ENCODE data around the gene PKNOX2.

Gene PKNOX2

DNA sequence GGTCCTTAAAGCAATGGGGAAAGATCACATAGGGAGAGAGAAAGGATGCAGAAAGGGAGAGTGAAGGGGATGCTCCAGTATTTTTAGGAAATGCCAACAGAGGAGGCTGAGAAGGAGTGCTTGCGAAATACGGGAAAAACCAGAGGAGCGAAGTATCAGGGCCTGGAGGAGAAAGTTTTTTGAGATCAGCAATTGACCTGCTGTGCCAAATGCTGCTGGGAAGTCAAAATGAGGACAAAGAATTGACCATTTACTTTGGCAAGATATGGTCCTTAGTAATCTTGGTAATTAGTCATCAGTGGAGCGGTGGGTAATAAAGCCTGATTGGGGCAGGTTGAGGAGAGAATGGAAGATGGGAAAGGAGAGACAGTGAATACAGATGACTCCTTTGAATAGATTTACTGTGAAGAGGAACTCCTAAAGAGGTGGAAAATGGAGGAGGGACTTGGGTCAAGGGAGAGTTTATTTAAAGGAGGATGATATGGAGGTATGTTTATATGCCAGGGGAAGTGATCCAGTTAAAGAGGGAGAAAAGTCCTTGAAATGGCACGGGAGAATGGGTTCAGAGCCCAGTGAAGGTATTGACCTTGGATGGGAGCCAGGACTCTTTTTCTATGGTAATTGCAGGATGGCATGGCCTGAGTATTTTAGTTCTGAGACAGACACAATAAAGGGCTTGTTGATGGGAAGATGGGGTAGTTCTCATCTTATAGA, 111.5 kb downstream of the PKNOX2 start:
- TF ChIP-seq, protein P1, sequence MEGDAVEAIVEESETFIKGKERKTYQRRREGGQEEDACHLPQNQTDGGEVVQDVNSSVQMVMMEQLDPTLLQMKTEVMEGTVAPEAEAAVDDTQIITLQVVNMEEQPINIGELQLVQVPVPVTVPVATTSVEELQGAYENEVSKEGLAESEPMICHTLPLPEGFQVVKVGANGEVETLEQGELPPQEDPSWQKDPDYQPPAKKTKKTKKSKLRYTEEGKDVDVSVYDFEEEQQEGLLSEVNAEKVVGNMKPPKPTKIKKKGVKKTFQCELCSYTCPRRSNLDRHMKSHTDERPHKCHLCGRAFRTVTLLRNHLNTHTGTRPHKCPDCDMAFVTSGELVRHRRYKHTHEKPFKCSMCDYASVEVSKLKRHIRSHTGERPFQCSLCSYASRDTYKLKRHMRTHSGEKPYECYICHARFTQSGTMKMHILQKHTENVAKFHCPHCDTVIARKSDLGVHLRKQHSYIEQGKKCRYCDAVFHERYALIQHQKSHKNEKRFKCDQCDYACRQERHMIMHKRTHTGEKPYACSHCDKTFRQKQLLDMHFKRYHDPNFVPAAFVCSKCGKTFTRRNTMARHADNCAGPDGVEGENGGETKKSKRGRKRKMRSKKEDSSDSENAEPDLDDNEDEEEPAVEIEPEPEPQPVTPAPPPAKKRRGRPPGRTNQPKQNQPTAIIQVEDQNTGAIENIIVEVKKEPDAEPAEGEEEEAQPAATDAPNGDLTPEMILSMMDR (conservative IDR thresholded peaks at IDR 0.05), result no peak
- TF ChIP-seq ZFX (IDR thresholded peaks at IDR 0.05), result no peak
- H3K27ac ChIP-seq, result no peak overlapping the region; the same call in 1 of the 2 replicates

DNA sequence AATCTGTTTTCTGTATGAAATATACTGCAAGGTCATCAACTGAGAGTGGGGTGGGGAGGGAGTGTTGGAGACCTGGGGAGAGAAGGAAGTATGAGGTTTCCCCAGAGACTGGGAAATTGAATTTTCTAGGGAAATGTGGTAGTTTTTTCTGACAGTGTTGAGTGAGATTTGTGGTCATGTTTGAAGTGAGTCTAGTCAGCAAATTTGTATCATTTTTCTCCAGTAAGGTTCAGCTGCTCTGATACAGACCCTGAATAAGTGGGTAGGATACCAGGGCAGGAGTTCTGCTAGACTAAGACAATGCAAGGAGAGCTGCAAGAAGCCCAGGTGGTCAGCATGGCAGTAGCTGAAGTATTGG, 112.0 kb downstream of the PKNOX2 start:
- no peak overlapping the region for H3K27ac ChIP-seq
- TF ChIP-seq, protein P1 (conservative IDR thresholded peaks at IDR 0.05), result no peak
- TF ChIP-seq ZFX (IDR thresholded peaks at IDR 0.05), result no peak

DNA sequence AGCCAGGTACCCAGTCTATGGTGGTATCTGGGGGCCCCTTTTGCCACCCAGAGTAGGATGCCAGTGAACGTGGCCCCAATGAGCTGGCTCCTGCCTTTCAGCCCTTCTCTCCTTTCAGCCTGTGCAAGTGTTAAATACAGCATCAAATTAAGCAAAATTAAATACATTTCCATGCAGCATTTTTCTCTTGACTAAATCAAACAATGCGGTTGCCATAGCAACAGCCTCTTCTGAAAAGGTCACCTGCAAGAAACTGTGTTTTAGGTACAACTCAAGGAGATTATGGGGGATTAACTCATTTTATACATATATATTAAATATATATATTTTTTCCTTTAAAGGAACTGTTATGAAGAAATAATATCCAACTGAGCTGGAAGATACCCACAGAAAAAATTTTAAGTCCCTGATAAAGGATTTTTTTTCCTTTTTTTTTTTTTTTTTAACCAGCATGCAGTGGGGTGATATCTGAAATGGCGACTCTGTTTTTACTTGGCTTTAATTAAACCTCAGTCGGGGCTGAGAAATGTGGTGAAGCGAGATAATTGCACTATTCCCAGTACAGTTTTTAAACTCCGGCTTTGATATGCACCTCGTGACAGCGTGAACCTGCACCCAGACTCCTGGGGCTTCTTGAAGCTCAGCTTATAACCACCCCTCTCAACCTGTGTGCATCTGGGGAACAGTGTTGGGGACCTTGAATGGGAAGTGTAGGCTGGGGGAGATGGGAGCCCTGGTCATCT, 115.3 kb downstream of the PKNOX2 start:
- no peak for TF ChIP-seq ZFX (IDR thresholded peaks at IDR 0.05)
- TF ChIP-seq, protein P1 (conservative IDR thresholded peaks at IDR 0.05), result no peak
- H3K27ac ChIP-seq, result no peak overlapping the region

DNA sequence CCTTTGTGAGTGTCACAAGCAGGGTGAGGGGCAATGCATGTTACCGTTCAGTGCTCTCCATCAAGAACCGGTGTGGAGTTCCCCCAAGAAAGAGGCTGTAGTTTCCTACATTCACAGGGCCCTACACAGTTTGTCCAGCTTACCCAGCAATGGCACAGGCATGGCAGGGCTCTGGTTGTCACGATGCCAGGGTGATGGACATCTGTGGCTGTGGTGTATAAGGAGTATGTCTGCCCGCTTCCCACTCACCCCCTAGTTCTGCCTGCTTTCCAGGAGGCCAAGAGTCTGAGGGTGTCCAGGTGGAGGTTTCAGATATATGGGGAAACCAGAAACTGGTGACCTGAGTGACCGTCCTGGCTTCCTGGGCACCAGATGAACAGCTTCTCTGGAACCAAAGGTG, 116.1 kb downstream of the PKNOX2 start:
- no peak for TF ChIP-seq ZFX (IDR thresholded peaks at IDR 0.05)
- TF ChIP-seq, protein P1 (conservative IDR thresholded peaks at IDR 0.05), result no peak
- H3K27ac ChIP-seq, result no peak overlapping the region

DNA sequence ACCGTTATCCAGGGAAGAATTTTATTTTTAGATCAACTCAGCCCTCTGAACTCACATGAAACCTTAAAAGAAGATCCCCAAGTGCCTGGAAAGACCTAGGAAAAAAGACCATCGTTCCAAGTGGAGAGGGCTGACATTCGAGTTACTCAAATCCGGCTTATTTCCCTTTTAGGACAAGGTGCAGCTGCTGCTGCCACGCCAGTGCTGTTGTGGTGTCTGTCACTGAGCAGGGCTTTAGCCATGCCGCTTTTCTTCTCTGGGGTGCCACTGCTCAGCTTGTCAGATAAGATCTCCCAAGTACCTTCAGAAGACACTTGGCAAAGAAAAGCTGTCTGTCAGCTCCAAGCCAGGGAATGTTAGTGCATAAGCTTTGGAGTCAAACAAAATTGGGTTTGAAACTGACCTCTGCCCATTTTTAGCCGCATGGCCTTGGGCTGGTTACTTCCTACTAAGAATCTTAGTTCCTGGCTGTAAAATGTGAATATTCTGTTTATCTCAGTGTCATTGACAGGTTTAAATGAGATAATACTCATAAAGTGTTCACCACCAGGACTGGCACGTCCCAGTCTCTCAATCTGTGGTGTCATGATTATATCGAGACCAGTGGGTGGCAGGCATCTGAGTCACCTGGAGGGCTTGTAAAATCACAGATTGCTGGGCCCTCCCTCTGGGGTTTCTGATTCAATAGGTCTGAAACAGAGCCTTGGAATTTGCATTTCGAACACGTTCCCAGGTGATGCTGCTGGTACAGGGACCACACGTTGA, 117.5 kb downstream of the PKNOX2 start:
- H3K27ac ChIP-seq, result no peak overlapping the region
- TF ChIP-seq, protein P1 (conservative IDR thresholded peaks at IDR 0.05), result no peak
- no peak for TF ChIP-seq ZFX (IDR thresholded peaks at IDR 0.05)

DNA sequence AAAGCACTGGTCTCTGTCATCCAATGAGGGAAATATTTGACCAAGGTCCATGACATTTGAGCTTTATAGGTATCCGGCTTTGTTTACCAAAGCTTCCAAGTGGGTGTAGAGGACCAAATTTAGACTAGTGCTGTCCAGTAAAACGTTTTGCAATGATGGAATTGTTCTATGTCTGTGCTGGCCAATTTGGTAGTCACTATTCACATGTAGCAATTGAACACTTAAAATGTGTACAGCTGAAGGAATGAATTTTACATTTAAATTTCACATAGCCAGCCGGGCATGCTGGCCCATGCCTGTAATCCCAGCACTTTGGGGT, 118.0 kb downstream of the PKNOX2 start:
- no peak for TF ChIP-seq ZFX (IDR thresholded peaks at IDR 0.05)
- TF ChIP-seq, protein P1 (conservative IDR thresholded peaks at IDR 0.05), result no peak
- no peak overlapping the region for H3K27ac ChIP-seq

Measured in C4-2B (cell line).